Liver (tissue), 3 donors: ENCODE data around the gene ZNF552.

Experiments
- GABPA ChIP-seq, 2 donors: IDR thresholded peaks in 1 of 2; conservative IDR thresholded peaks in 1 of 2; 2 replicates each; pipeline ENCODE4 v1.6.1; 2016; ENCODE audit warnings: antibody characterized with exemption in 2 of 2, mild to moderate bottlenecking in 1 of 2, moderate library complexity in 1 of 2
- RXRA ChIP-seq, 2 donors: IDR thresholded peaks; 2 replicates each; pipeline ENCODE4 v1.6.1; 2017 to 2018; ENCODE audit warnings: antibody characterized with exemption in 2 of 2, mild to moderate bottlenecking in 1 of 2
- TAF1 ChIP-seq: conservative IDR thresholded peaks from 2 replicates; pipeline ENCODE4 v1.6.1; 2016; ENCODE audit warnings: antibody characterized with exemption, mild to moderate bottlenecking
- YY1 ChIP-seq: IDR thresholded peaks from 2 replicates; pipeline ENCODE4 v1.6.1; 2016; ENCODE audit warnings: antibody characterized with exemption, mild to moderate bottlenecking
- TF ChIP-seq, protein P1 (sequence below): fragments of 150-350 bp; IDR thresholded peaks from 2 replicates; pipeline ENCODE4 v1.5.1; 2017; ENCODE audit warnings: improper control_type of control experiment, low read depth, low read length; ENCODE audit not compliant: missing input control
- TF ChIP-seq, protein P2 (sequence below): IDR thresholded peaks from 2 replicates; pipeline ENCODE4 v1.6.1; 2016; ENCODE audit warnings: antibody characterized with exemption
- TF ChIP-seq, protein P3 (sequence below): IDR thresholded peaks from 2 replicates; pipeline ENCODE4 v1.6.1; 2016; ENCODE audit warnings: antibody characterized with exemption, mild to moderate bottlenecking
- donor health status: healthy.
- donor health status: healthy.

DNA sequence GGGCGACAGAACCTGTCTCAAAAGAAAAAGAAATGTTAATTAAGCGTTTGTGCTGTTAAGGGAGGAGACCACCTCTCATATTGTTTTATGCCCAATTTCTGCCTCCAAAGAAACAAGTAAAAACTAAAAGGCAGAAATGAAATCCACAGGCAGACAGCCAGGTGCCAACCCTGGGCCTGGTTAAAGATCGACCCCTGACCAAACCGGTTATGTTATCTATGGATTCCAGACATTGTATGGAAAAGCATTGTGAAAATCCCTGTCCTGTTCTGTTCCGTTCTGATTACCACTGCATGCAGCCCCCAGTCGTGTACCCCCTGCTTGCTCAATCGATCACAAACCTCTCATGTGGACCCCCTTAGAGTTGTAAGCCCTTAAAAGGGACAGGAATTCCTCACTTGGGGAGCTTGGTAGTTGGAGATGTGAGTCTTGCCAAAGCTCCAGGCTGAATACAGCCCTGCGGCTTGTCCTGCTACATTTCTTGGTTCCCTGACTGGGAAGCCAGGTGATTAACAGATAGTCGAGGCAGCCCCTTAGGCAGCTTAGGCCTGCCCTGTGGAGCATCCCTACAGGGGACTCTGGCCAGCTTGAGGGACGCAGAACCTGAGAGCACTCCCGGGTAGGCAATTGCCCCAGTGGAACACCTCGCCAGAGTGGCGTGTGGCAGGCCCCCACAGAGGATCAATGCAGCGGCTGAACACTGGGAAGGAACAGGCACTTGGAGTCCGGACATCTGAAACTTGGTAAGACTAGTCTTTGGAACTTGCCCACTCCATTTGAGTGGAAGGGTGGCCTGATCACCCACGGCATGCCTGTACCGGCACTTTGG is 748 bp upstream of the ZNF552 start:
- TF ChIP-seq YY1 = no peak
- TF ChIP-seq, protein P1, sequence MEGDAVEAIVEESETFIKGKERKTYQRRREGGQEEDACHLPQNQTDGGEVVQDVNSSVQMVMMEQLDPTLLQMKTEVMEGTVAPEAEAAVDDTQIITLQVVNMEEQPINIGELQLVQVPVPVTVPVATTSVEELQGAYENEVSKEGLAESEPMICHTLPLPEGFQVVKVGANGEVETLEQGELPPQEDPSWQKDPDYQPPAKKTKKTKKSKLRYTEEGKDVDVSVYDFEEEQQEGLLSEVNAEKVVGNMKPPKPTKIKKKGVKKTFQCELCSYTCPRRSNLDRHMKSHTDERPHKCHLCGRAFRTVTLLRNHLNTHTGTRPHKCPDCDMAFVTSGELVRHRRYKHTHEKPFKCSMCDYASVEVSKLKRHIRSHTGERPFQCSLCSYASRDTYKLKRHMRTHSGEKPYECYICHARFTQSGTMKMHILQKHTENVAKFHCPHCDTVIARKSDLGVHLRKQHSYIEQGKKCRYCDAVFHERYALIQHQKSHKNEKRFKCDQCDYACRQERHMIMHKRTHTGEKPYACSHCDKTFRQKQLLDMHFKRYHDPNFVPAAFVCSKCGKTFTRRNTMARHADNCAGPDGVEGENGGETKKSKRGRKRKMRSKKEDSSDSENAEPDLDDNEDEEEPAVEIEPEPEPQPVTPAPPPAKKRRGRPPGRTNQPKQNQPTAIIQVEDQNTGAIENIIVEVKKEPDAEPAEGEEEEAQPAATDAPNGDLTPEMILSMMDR = no peak
- no peak for TF ChIP-seq TAF1
- TF ChIP-seq, protein P2, sequence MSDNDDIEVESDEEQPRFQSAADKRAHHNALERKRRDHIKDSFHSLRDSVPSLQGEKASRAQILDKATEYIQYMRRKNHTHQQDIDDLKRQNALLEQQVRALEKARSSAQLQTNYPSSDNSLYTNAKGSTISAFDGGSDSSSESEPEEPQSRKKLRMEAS = no peak
- no peak for TF ChIP-seq RXRA (IDR thresholded peaks at IDR 0.05)
- TF ChIP-seq GABPA (IDR thresholded peaks at IDR 0.05 in 1 of 2, conservative IDR thresholded peaks at IDR 0.05 in 1 of 2) = no peak
- TF ChIP-seq, protein P3, sequence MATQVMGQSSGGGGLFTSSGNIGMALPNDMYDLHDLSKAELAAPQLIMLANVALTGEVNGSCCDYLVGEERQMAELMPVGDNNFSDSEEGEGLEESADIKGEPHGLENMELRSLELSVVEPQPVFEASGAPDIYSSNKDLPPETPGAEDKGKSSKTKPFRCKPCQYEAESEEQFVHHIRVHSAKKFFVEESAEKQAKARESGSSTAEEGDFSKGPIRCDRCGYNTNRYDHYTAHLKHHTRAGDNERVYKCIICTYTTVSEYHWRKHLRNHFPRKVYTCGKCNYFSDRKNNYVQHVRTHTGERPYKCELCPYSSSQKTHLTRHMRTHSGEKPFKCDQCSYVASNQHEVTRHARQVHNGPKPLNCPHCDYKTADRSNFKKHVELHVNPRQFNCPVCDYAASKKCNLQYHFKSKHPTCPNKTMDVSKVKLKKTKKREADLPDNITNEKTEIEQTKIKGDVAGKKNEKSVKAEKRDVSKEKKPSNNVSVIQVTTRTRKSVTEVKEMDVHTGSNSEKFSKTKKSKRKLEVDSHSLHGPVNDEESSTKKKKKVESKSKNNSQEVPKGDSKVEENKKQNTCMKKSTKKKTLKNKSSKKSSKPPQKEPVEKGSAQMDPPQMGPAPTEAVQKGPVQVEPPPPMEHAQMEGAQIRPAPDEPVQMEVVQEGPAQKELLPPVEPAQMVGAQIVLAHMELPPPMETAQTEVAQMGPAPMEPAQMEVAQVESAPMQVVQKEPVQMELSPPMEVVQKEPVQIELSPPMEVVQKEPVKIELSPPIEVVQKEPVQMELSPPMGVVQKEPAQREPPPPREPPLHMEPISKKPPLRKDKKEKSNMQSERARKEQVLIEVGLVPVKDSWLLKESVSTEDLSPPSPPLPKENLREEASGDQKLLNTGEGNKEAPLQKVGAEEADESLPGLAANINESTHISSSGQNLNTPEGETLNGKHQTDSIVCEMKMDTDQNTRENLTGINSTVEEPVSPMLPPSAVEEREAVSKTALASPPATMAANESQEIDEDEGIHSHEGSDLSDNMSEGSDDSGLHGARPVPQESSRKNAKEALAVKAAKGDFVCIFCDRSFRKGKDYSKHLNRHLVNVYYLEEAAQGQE = no peak
